IPS-18c (cell line): ENCODE measurements around the gene SMIM8.

ENCODE experiments used
- H3K4me3 ChIP-seq: 2 replicates; pipeline ENCODE4 v1.7.0; 2013; ENCODE audit warnings: low read depth, mild to moderate bottlenecking, low read length, moderate library complexity; ENCODE audit not compliant: insufficient read depth
- H3K9me3 ChIP-seq: one replicate; pipeline ENCODE4 v1.6.1; 2013; ENCODE audit warnings: mild to moderate bottlenecking, low read length, moderate library complexity; ENCODE audit not compliant: control insufficient read depth, insufficient read depth

Gene SMIM8

GRCh38 chr6:87366072-87366827, 43.9 kb downstream of the SMIM8 start:
- H3K4me3 ChIP-seq = no peak overlapping the region
- H3K9me3 ChIP-seq = peaks cover 6% of the 10 kb centered on the region

- H3K4me3 ChIP-seq = no peak overlapping the region
- peaks cover 6% of the 10 kb centered on the region for H3K9me3 ChIP-seq
These were observed 44.5 kb downstream of the SMIM8 start for GRCh38 chr6:87366899-87367298.

- no peak overlapping the region for H3K4me3 ChIP-seq
- peaks cover 6% of the 10 kb centered on the region for H3K9me3 ChIP-seq
These were observed 51.0 kb downstream of the SMIM8 start for GRCh38 chr6:87373377-87373776.

GRCh38 chr6:87375315-87375714, 52.9 kb downstream of the SMIM8 start:
- H3K9me3 ChIP-seq = no peaks in the 10 kb centered on the region
- H3K4me3 ChIP-seq = no peak overlapping the region

GRCh38 chr6:87376643-87377042, 54.3 kb downstream of the SMIM8 start:
- no peak overlapping the region for H3K4me3 ChIP-seq
- no peaks in the 10 kb centered on the region for H3K9me3 ChIP-seq

- H3K4me3 ChIP-seq = no peak overlapping the region
- no peaks in the 10 kb centered on the region for H3K9me3 ChIP-seq
These were observed 56.6 kb downstream of the SMIM8 start for GRCh38 chr6:87378947-87379346.

GRCh38 chr6:87382861-87383260, 60.5 kb downstream of the SMIM8 start:
- no peak overlapping the region for H3K4me3 ChIP-seq
- H3K9me3 ChIP-seq = no peaks in the 10 kb centered on the region

- H3K9me3 ChIP-seq = no peaks in the 10 kb centered on the region
- no peak overlapping the region for H3K4me3 ChIP-seq
These were observed 61.6 kb downstream of the SMIM8 start for GRCh38 chr6:87384038-87384437.

GRCh38 chr6:87384449-87384848, 62.1 kb downstream of the SMIM8 start:
- no peaks in the 10 kb centered on the region for H3K9me3 ChIP-seq
- no peak overlapping the region for H3K4me3 ChIP-seq

- no peaks in the 10 kb centered on the region for H3K9me3 ChIP-seq
- no peak overlapping the region for H3K4me3 ChIP-seq
These were observed 68.9 kb downstream of the SMIM8 start for GRCh38 chr6:87391334-87391733.
